ENCODE data around the gene CACNA1C.

DNA sequence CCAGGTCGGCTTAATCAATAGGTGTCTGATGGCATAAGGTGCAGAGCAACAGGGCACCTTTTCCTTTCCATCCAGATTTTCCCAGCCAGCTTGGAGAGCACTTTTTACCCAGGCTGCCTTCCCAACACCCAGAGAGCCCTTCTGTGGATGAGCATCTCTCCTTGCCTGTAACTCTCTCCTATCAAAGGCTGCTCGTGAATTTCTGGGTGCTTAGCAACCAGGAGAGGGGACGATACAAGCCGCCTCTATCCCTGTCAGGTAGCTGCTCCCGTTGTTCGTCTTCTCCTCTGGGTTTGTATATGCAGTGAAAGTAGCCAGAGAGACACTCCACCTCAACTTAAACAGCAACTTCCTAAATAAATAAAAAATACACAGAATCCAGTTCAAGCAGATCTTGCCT, 124.2 kb downstream of the CACNA1C start:
- no peak for TF ChIP-seq GATA3 (IDR thresholded peaks at IDR 0.05; ENCODE audit: low read depth, low read length)
- no peak for TF ChIP-seq GATA2 (IDR thresholded peaks at IDR 0.05; ENCODE audit: low read depth, low read length)
